GM12872 (cell line): ENCODE results near the gene ELMOD2.

Experiments used
- CTCF ChIP-seq: IDR thresholded peaks from 3 replicates; pipeline ENCODE4 v1.5.1; 2011; ENCODE audit warnings: low read depth, mild to moderate bottlenecking, low read length, moderate library complexity; ENCODE audit not compliant: insufficient read depth

The ELMOD2 gene

GRCh38 chr4:140559696-140560095 is 35.7 kb downstream of the ELMOD2 start:
- no peak for TF ChIP-seq CTCF

- no peak for TF ChIP-seq CTCF
Observed at GRCh38 chr4:140568507-140569306, 44.7 kb downstream of the ELMOD2 start, which contains the start of gene UCP1. Gene UCP1 (minus strand): TSS chr4:140568961. CDS start chr4:140568729, 232 bp downstream.

GRCh38 chr4:140569307-140569638 is 45.3 kb downstream of the ELMOD2 start:
- no peak for TF ChIP-seq CTCF

- TF ChIP-seq CTCF: no peak
Observed at GRCh38 chr4:140571620-140572019, 47.7 kb downstream of the ELMOD2 start.

GRCh38 chr4:140575489-140575888 is 51.5 kb downstream of the ELMOD2 start:
- no peak for TF ChIP-seq CTCF

GRCh38 chr4:140579278-140579677 is 55.3 kb downstream of the ELMOD2 start:
- no peak for TF ChIP-seq CTCF

- TF ChIP-seq CTCF: no peak
Observed at GRCh38 chr4:140581078-140581477, 57.1 kb downstream of the ELMOD2 start.
